ENCODE measurements around the gene MOCS3. TPM values are rescaled to one million over a fixed set of nuclear protein-coding genes. Genes with fewer than 3 reads are reported as not detected.

The MOCS3 gene
- total RNA-seq, 1 donor from 2014 or later: 2.8 TPM

DNA sequence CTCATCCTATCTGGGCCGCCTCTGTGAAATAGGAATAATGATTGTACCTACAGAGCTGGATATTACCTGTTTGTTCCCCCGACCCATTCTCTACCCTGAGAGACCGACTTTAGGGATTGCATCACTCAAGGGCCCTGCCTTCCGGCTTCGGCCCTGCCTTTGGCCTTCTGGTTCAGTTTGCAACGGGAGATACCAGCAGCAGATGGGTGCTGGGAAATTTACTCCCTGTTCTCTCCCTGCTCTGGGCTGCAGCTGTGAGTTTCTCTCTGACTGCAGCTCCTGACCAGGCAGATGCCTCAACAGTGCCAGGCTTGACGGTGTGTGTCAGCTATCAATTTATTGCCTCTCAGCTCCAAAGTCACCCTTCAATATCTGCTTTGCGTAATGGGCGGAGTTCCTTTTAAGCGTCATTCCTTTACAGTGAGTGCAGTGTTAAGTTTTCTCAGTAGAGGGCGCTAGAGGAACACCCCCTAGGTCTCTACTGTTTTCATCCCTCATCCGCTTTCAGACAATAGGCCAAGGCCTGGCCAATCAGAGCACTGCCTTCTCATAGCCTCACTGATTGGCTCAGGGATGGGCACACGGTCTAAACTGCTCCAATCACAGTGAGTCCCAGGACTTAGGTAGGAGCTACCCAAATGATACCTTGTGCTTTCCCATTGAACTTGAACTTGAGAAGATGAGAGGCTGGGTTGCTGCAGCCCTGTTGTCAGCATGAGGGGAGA is 34.3 kb downstream of the MOCS3 start:
- Histone ChIP-seq H3K9me3 (replicated peaks) (no peaks in the 10 kb centered on the region), H3K27ac (replicated peaks) (no peak overlapping the region), H3K27me3 (ENCODE audit: low read depth) (peaks cover 68% of the 10 kb centered on the region), H3K4me1 (no peaks in the 10 kb centered on the region), H3K36me3 (no peaks in the 10 kb centered on the region), H3K4me3 (no peak overlapping the region)
- DNase-seq: no peak
- intact Hi-C loops (cut with micrococcal nuclease): no loop called here
- TF ChIP-seq, protein P1, sequence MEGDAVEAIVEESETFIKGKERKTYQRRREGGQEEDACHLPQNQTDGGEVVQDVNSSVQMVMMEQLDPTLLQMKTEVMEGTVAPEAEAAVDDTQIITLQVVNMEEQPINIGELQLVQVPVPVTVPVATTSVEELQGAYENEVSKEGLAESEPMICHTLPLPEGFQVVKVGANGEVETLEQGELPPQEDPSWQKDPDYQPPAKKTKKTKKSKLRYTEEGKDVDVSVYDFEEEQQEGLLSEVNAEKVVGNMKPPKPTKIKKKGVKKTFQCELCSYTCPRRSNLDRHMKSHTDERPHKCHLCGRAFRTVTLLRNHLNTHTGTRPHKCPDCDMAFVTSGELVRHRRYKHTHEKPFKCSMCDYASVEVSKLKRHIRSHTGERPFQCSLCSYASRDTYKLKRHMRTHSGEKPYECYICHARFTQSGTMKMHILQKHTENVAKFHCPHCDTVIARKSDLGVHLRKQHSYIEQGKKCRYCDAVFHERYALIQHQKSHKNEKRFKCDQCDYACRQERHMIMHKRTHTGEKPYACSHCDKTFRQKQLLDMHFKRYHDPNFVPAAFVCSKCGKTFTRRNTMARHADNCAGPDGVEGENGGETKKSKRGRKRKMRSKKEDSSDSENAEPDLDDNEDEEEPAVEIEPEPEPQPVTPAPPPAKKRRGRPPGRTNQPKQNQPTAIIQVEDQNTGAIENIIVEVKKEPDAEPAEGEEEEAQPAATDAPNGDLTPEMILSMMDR (IDR thresholded peaks at IDR 0.05; ENCODE audit: borderline replicate concordance): peak; percentile 55

DNA sequence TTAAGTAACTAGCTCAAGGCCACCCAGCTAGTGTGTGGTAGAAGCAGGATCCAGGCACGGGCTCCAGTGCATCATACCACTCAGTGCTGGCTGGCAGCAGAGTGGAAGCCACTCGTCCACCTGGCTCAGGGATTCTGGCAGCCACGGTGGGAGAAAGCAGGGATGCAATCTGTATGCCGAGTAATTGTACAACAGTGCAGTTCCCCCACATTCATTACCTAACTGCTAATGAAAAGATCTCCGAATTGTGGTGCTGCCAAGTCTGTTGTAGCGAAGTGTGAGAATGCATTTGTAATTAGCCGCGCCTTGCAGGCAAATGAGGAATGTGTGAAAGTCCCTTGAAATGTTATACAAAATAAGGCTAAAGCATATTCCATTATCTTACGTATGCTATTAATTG is 35.3 kb downstream of the MOCS3 start:
- H3K36me3 ChIP-seq: no peaks in the 10 kb centered on the region
- no peak for DNase-seq
- no peaks in the 10 kb centered on the region for H3K9me3 ChIP-seq (replicated peaks)
- H3K27me3 ChIP-seq (ENCODE audit: low read depth): peaks cover 70% of the 10 kb centered on the region
- TF ChIP-seq, protein P1 (IDR thresholded peaks at IDR 0.05; ENCODE audit: borderline replicate concordance): no peak
- H3K4me1 ChIP-seq: no peaks in the 10 kb centered on the region
- H3K4me3 ChIP-seq: no peak overlapping the region
- no peak overlapping the region for H3K27ac ChIP-seq (replicated peaks)
- intact Hi-C loops (cut with micrococcal nuclease): no loop called here

DNA sequence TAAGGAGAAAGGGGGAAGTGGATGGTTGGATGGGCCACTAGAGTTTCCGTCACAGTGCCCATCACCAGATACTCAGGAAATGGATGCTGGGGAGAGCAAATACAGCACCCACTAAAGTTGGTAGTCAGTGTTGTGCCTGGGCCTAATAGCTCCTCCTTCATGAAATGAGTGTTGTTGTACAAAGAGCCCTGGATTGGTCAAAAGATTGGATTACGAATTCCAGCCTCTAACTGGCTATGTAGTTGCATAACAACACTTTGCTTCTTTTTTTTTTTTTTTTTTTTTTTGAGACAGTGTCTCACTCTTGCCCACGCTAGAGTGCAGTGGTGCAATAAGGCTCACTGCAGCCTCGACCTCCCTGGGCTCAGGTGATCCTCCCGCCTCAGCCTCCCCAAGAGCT is 36.9 kb downstream of the MOCS3 start:
- H3K4me3 ChIP-seq: no peak overlapping the region
- peaks cover 73% of the 10 kb centered on the region for H3K27me3 ChIP-seq (ENCODE audit: low read depth)
- DNase-seq: no peak
- H3K4me1 ChIP-seq: no peaks in the 10 kb centered on the region
- intact Hi-C loops (cut with micrococcal nuclease): loop anchor here (5.0 kb wide), 1 partner anchor 312 kb away; no protein-coding TSS in a partner anchor
- TF ChIP-seq, protein P1 (IDR thresholded peaks at IDR 0.05; ENCODE audit: borderline replicate concordance): no peak
- H3K9me3 ChIP-seq (replicated peaks): no peaks in the 10 kb centered on the region
- H3K36me3 ChIP-seq: no peaks in the 10 kb centered on the region
- H3K27ac ChIP-seq (replicated peaks): no peak overlapping the region

DNA sequence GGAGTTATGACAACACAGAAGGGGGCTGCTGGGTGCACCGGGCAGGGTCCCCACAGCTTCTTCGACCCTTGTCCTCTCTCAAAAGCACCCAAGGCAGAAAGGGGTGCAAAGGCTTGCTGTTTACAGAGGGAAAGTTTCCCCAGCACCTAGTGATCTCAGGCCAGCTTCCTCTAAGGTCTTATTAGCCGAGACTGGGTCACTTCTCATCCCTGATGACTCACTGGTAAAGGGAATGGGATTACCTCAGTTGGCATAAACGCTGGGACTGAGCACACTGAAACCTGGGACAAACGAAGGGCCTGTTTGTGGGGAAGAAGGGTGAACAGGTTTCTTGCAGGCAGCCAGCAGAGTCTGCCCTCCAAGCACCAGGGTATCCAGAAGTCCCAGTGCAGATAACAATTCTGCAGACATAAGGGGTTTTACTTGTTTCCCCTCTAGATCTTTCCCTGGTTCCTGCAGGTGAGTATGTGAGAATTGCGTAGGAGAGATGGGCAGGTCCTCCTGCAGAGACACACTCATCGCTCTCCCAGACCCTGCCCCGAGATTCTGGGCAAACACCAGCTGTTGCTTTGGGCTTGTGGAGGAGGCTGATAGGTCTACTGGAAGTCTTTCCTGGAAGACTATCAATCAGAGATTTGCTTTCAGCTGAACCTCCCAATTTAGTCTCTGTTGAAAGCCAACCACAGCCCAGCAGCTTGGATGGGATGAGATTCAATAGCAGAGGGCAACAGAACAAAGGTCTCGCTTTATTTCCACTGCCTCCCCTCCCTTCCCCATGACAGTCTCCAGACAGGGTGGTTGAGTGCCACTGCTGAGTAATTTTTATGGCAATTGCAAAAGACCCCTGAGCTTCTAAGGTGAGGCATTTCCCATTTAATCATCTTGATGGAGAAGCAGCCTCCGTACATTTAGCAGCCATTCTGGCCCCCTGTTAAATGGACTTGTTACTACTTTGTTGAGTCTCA is 38.6 kb downstream of the MOCS3 start:
- Histone ChIP-seq H3K36me3 (no peaks in the 10 kb centered on the region), H3K4me3 (no peak overlapping the region)
- TF ChIP-seq, protein P1 (IDR thresholded peaks at IDR 0.05; ENCODE audit: borderline replicate concordance): no peak

DNA sequence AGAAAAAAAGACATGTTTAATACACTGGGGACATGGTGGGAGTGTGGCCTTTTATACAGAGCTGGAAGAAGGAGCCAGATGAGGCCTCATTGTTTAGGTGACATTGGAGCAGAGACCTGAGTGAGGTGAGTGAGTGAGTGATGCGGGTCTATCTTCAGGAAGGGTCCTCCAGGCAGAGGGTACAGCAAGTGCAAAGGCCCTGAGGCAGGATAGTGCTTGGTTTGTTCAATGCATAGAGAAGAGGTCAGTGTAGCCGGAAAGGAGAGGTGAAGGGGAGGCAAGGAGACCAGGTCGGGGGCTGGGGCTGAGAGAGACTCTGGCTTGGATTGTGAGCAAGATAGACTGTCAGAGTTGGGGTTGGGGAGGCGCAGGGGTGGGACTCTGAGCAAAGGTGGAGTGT is 40.7 kb downstream of the MOCS3 start:
- no peaks in the 10 kb centered on the region for H3K36me3 ChIP-seq
- H3K4me1 ChIP-seq: no peaks in the 10 kb centered on the region
- no peak for DNase-seq
- H3K4me3 ChIP-seq: no peak overlapping the region
- H3K27ac ChIP-seq (replicated peaks): no peak overlapping the region
- TF ChIP-seq, protein P1 (IDR thresholded peaks at IDR 0.05; ENCODE audit: borderline replicate concordance): no peak
- peaks cover 81% of the 10 kb centered on the region for H3K27me3 ChIP-seq (ENCODE audit: low read depth)
- no peaks in the 10 kb centered on the region for H3K9me3 ChIP-seq (replicated peaks)
- intact Hi-C loops (cut with micrococcal nuclease): loop anchor here (5.0 kb wide), 1 partner anchor 308 kb away; no protein-coding TSS in a partner anchor

More for the DNA sequence above, 38.6 kb downstream of the MOCS3 start:
- Histone ChIP-seq H3K9me3 (replicated peaks) (no peaks in the 10 kb centered on the region), H3K27me3 (ENCODE audit: low read depth) (peaks cover 73% of the 10 kb centered on the region), H3K27ac (replicated peaks) (no peak overlapping the region), H3K4me1 (no peaks in the 10 kb centered on the region)
- no peak for DNase-seq
- intact Hi-C loops (cut with micrococcal nuclease): loop anchor here (5.0 kb wide), 1 partner anchor 310 kb away; no protein-coding TSS in a partner anchor

Data from left ventricle myocardium inferior (tissue), 1 donor.